GM21515 (cell line): ENCODE measurements around the gene CHRNA10.

Experiments used
- ATAC-seq: cut with Tn5 transposase; IDR thresholded peaks from one replicate; pipeline ENCODE4 v1.9.1; 2021; ENCODE audit not compliant: unreplicated experiment

CHRNA10 gene

GRCh38 chr11:3635641-3636375 lies 35.4 kb downstream of the CHRNA10 start:
- no peak for ATAC-seq

DNA sequence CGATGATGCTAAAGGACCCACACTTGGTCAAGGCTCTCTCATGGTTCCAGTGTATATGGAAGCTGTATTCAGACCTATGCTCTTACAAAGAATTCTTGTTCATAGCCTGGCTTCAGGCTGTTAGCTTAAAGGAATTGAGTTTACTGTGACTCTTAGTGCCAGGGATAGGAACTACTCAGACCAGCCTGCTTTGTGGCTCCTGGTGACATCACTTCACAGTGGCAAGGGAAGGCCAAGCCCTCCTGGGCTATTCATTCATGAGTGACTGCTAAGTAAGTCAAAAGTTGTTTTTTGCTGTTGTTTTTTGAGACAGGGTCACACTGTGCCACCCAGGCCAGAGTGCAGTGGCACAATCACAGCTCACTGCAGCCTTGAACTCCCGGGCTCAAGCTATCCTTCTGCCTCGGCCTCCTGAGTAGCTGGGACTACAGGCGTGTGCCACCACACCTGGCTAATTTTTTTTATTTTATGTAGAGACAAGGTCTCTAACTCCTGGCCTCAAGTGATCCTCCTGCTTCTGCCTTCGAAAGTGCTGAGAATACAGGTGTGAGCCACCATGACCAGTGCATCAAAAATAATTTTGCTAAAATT lies 39.0 kb downstream of the CHRNA10 start:
- ATAC-seq, result no peak

DNA sequence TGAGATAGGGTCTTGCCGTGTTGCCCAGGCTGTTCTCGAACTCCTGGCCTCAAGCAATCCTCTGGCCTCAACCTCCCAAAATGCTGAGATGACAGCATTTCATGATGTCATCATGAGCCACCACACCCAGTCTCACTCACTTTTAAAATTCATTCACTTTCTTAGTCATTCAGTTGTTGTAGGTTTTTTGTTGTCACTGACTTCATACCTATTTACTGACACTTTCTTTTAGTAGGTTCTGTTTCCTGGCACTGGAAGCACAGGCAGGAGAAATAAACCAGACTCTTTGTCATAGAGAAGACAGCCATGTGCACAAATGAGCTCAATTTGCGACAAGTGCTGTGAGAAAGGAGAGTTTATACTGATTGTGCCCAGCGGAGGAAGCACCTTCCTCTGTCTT lies 39.9 kb downstream of the CHRNA10 start:
- no peak for ATAC-seq

- no peak for ATAC-seq
Measured at GRCh38 chr11:3627291-3627690, 43.9 kb downstream of the CHRNA10 start.

- ATAC-seq, result no peak
Measured at GRCh38 chr11:3626250-3626960, 44.8 kb downstream of the CHRNA10 start.

- ATAC-seq, result no peak
Measured at GRCh38 chr11:3623767-3624458, 47.3 kb downstream of the CHRNA10 start.

- no peak for ATAC-seq
Measured at GRCh38 chr11:3623121-3623520, 48.1 kb downstream of the CHRNA10 start.

DNA sequence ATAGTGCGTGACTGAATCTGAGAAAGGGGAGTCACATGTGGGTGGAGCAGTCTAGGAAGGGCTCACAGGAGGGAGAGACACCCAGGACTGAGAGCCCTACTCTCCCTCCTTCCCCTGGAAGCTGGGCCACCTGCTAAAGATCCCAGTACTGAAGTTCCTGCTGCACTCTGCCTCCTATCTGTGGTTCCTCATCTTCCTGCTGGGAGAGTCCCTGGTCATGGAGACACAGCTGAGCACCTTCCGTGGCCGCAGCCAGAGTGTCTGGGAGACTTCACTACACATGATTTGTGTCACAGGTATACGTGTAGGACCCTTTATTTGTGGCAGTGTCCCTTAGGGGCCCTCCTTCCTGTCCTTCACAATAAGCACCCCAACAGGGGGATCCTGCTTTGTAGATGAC lies 48.7 kb downstream of the CHRNA10 start:
- ATAC-seq, result no peak

- no peak for ATAC-seq
Measured at GRCh38 chr11:3617990-3618389, 53.2 kb downstream of the CHRNA10 start.

DNA sequence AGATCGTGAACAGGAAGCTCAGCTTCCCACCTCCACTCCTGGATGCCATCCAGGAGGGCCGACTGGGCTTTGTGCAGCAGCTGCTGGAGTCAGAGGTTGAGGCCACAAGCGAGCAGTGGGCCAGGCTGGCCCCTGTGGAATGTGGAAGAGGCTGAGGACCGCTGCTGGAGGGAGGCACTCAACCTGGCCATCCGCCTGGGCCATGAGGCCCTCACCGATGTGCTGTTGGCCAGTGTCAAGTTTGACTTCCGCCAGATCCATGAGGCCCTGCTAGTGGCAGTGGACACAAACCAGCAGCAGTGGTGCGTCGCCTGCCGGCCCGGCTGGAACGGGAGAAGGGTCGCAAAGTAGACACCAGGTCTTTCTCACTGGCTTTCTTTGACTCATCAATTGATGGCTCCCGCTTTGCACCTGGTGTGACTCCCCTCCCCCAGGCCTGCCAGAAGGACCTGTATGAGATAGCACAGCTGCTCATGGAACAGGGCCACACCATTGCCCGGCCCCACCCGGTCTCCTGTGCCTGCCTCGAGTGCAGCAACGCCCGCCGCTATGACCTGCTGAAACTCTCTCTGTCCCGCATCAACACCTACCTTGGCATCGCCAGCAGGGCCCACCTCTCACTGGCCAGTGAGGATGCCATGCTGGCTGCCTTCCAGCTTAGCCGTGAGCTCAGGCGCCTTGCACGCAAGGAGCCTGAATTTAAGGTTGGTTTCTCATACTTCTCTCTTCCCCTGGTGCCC lies 54.3 kb downstream of the CHRNA10 start:
- ATAC-seq, result no peak

GRCh38 chr11:3615998-3616397 lies 55.2 kb downstream of the CHRNA10 start:
- no peak for ATAC-seq
